GM19193 (cell line): ENCODE measurements around the gene TOR4A.

Experiments used
- POLR2A ChIP-seq: IDR thresholded peaks from 4 replicates; pipeline ENCODE4 v1.6.1; 2011; ENCODE audit not compliant: insufficient read depth, insufficient read length; ENCODE audit errors: extremely low read depth

TOR4A gene

DNA sequence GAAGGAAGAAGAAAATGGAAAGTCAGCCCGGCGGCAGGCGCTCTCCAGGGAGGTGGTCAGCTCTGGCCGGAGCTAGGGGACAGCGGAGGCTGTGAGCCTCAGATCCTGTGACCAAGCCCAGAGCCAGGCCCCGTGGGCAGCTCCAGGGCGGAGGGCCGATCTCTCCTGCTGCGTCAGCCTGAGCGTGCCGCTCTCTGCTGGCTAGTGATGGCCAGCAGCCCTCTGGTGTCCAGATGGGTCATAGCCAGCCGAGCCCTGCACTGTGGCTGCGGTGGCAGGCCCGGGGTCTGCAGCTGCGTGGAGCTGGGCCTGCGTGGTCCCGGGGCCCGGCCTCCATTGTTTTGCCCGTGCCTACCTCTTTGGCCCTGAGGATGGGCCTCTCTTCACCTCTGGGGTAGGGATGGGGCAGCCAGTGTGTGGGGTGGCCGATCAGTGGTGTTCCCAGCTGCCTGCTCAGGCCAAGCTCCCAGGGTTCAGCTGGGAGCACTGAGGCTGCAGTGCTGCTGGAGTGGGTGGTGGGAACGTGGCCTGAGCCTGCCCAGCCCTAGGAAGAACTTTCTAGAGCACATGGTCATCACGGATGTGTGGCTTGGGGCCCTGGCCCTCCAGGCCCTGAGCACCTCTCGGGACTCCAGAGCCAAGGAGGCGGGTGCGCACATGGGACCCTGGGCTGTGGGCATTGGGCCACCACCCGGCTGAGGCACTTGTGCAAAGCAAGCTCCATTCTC lies 41.6 kb downstream of the TOR4A start:
- TF ChIP-seq POLR2A: no peak

- TF ChIP-seq POLR2A: no peak
These were observed 42.4 kb downstream of the TOR4A start for GRCh38 chr9:137319739-137320551.

GRCh38 chr9:137320555-137321384 lies 43.2 kb downstream of the TOR4A start:
- no peak for TF ChIP-seq POLR2A

- TF ChIP-seq POLR2A: no peak
These were observed 44.3 kb downstream of the TOR4A start for GRCh38 chr9:137321726-137322361.

GRCh38 chr9:137323531-137324331 lies 46.2 kb downstream of the TOR4A start:
- no peak for TF ChIP-seq POLR2A

DNA sequence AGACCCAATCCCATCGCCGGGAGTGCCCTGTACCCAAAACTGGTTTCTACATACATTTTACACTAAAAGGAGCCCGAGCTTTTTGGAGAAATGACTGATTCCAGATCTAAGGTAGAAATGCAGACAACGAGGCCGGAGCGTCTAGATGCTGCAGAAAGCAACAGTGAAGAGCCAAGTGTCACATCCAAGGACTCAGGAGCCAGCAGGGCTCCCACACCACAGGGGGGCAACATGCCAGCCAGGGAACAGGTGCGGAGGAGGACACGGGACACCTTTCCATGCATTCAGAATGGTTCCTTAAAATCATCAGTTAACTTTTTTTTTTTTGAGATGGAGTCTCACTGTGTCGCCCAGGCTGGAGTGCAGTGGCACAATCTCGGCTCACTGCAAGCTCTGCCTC lies 47.6 kb downstream of the TOR4A start:
- TF ChIP-seq POLR2A: no peak

DNA sequence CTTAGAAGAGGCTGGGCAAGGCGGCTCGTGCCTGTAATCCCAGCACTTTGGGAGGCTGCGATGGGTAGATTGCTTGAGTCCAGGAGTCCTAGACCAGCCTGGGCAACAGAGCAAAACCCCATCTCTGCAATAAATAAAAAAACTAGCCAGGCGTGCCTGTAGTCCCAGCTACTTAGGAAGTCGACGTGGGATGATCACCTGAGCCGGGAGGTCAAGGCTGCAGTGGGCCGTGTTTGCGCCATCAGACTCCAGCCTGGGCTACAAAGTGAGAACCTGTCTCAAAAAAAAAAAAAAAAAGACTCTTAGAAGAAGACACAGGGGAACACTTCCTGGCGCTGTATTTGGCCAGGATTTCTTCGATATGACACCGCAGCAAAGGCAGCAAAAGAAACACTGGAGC lies 48.3 kb downstream of the TOR4A start:
- no peak for TF ChIP-seq POLR2A

DNA sequence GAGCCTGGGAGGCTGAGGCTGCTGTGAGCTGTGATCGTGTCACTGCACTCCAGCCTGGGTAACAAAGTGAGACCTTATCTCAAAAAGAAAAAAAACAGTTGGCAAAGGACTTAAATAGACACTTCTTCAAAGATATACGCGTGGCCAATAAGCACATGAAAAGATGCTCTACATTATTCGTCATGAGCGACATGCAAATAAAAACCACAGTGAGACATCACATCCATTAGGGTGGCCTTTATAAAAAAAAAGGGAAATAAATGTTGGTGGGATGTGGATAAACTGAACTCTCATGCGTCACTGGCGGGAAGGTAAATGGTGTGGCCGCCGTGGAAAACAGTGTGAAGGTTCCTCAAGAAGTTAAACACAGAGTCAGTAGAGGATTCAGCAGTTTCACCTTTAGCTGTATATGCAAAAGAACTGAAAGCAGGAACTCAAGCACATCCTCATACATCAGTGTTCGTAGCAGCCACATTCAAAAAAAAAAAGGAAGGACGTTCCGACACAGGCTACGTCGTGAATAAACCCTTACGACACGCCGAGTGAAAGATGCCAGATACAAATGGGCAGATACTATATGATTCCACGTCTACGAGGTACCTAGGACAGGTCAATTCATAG lies 49.0 kb downstream of the TOR4A start:
- no peak for TF ChIP-seq POLR2A

DNA sequence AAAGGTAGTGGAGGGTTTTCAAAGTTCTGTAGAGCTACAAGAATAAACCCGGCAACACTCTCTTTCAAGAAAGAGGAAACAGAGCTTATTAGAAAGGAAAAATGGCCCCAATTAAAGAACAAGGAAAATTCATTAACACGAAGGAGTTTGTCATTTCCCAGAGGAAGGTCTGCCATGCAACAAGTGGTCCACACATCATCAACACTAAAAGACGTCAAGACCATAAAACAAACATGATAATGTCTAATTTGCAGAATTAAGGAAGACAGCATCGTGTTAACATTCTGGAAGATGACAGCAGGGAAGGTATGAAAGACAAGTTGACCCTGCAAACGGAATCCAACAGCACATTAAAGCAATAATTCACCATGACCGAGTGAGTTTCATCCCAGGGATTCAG lies 53.2 kb downstream of the TOR4A start:
- no peak for TF ChIP-seq POLR2A

- no peak for TF ChIP-seq POLR2A
These were observed 54.4 kb downstream of the TOR4A start for GRCh38 chr9:137331929-137332328.
